Panc1 (cell line): ENCODE results near the gene CHRND. TPM values are rescaled to one million over a fixed set of nuclear protein-coding genes. Genes with fewer than 3 reads are reported as not detected.

ENCODE experiments used
- ATAC-seq: fragments of 200-7000 bp; cut with Tn5 transposase; 2 replicates; pipeline ENCODE4 v1.9.1; 2020; ENCODE audit warnings: mild to moderate bottlenecking, moderate library complexity
- BruUV-seq: library from RNA; stranded (reverse); fragments of 400-500 nt; replicated peaks from 2 replicates; lab custom pipeline; 2021; lab: Mats Ljungman, UMichigan
- CTCF ChIA-PET: fragments of 300-600 bp; sonication (Branson Sonifier 250); formaldehyde crosslinking; loops from one replicate; lab custom pipeline; 2022; ENCODE audit warnings: antibody characterized with exemption; lab: Charles Lee
- POLR2A ChIA-PET: fragments of 300-600 bp; sonication (Branson Sonifier 250); formaldehyde crosslinking; loops from one replicate; lab custom pipeline; 2022; ENCODE audit warnings: antibody characterized with exemption; lab: Charles Lee
- DNase-seq: peaks from one replicate; pipeline ENCODE4 v3.0.0-alpha.2; 2010; ENCODE audit warnings: low read depth, low spot score
- H3K27ac ChIP-seq: 2 replicates; pipeline ENCODE4 v1.5.1; 2011; ENCODE audit warnings: mild to moderate bottlenecking, low read length, inconsistent platforms
- H3K27me3 ChIP-seq: fragments of 200-500 bp; sonication (Bioruptor generic); 2 replicates; pipeline ENCODE4 v1.6.0; 2014; ENCODE audit warnings: low read length, inconsistent platforms; ENCODE audit not compliant: control insufficient read depth, insufficient read depth
- H3K36me3 ChIP-seq: fragments of 200-500 bp; sonication (Bioruptor generic); 2 replicates; pipeline ENCODE4 v1.5.1; 2014; ENCODE audit warnings: inconsistent platforms, mild to moderate bottlenecking, low read length, moderate library complexity; ENCODE audit not compliant: control insufficient read depth, insufficient read depth
- H3K4me1 ChIP-seq: 2 replicates; pipeline ENCODE4 v1.5.1; 2011; ENCODE audit warnings: inconsistent platforms, mild to moderate bottlenecking, low read length, moderate library complexity; ENCODE audit not compliant: control insufficient read depth, insufficient read depth
- H3K4me3 ChIP-seq, 2 experiments: 2 replicates each; pipeline ENCODE4 v1.5.1; 2011 to 2012; ENCODE audit warnings: low read depth in 2 of 2, low read length in 2 of 2, mild to moderate bottlenecking in 2 of 2, inconsistent platforms in 1 of 2, moderate library complexity in 1 of 2
- H3K9me3 ChIP-seq: fragments of 200-500 bp; sonication (Bioruptor generic); 2 replicates; pipeline ENCODE4 v1.5.1; 2014; ENCODE audit warnings: low read depth, mild to moderate bottlenecking, inconsistent platforms, low read length, moderate library complexity; ENCODE audit not compliant: control insufficient read depth, insufficient read depth
- POLR2AphosphoS5 ChIP-seq: IDR thresholded peaks from 2 replicates; pipeline ENCODE4 v1.6.1; 2012; ENCODE audit warnings: mild to moderate bottlenecking, low read depth, low read length, moderate library complexity
- REST ChIP-seq, 2 experiments: IDR thresholded peaks; 2 replicates each; pipeline ENCODE4 v1.6.1; 2011 to 2012; ENCODE audit warnings: low read depth in 2 of 2, control low read depth in 1 of 2, low read length in 1 of 2, mild to moderate bottlenecking in 1 of 2, moderate library complexity in 1 of 2; ENCODE audit not compliant: insufficient read depth in 1 of 2
- SIN3A ChIP-seq: IDR thresholded peaks from 2 replicates; pipeline ENCODE4 v1.6.1; 2012; ENCODE audit warnings: low read depth, mild to moderate bottlenecking, low read length, moderate library complexity, borderline replicate concordance; ENCODE audit not compliant: insufficient read depth
- TCF7L2 ChIP-seq: IDR thresholded peaks from 2 replicates; pipeline ENCODE4 v1.6.1; 2011; ENCODE audit warnings: mild to moderate bottlenecking, low read depth, low read length, inconsistent platforms
- in situ Hi-C: cut with HindIII; loops from 2 replicates; pipeline ENCODE4 v1.10.0; 2016; ENCODE audit warnings: low sequenced_read_pairs, low pct_unique_long_range_greater_than_20kb
- intact Hi-C: fragments of 100-400 bp; cut with micrococcal nuclease; formaldehyde crosslinking; loops from one replicate; pipeline ENCODE4 v1.10.0; 2022; ENCODE audit not compliant: unreplicated experiment
- total RNA-seq: library from RNA; stranded (reverse); gene quantifications from one replicate; pipeline ENCODE4 v1.2.1, GENCODE V29; 2021; ENCODE audit not compliant: unreplicated experiment
- TF ChIP-seq, protein P1 (sequence below): fragments of 450-650 bp; IDR thresholded peaks from 2 replicates; pipeline ENCODE4 v1.5.1; 2017; ENCODE audit warnings: mild to moderate bottlenecking

The CHRND gene
- total RNA-seq, 1 experiment from 2014 or later: not detected

GRCh38 chr2:232577841-232578240, 51.9 kb downstream of the CHRND start:
- BruUV-seq: no TSS peak
- no peak for TF ChIP-seq SIN3A
- no peak for TF ChIP-seq POLR2AphosphoS5
- no peak for TF ChIP-seq TCF7L2
- TF ChIP-seq REST (IDR thresholded peaks at IDR 0.05; ENCODE audit: insufficient read depth in 1 of 2, low read depth in 2 of 2, low read length in 1 of 2): no peak
- TF ChIP-seq, protein P1, sequence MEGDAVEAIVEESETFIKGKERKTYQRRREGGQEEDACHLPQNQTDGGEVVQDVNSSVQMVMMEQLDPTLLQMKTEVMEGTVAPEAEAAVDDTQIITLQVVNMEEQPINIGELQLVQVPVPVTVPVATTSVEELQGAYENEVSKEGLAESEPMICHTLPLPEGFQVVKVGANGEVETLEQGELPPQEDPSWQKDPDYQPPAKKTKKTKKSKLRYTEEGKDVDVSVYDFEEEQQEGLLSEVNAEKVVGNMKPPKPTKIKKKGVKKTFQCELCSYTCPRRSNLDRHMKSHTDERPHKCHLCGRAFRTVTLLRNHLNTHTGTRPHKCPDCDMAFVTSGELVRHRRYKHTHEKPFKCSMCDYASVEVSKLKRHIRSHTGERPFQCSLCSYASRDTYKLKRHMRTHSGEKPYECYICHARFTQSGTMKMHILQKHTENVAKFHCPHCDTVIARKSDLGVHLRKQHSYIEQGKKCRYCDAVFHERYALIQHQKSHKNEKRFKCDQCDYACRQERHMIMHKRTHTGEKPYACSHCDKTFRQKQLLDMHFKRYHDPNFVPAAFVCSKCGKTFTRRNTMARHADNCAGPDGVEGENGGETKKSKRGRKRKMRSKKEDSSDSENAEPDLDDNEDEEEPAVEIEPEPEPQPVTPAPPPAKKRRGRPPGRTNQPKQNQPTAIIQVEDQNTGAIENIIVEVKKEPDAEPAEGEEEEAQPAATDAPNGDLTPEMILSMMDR: no peak
- ChIA-PET POLR2A (no interaction called here), CTCF (no interaction called here)
- Histone ChIP-seq H3K36me3 (peaks cover 4% of the 10 kb centered on the region), H3K4me3 (no peak overlapping the region), H3K4me1 (no peaks in the 10 kb centered on the region), H3K9me3 (no peaks in the 10 kb centered on the region), H3K27ac (no peak overlapping the region), H3K27me3 (no peaks in the 10 kb centered on the region)
- ATAC-seq (no peak), DNase-seq (no peak)
- intact Hi-C loops (no loop called here), in situ Hi-C loops (no loop called here)

GRCh38 chr2:232578626-232579025, 52.7 kb downstream of the CHRND start:
- no peak for TF ChIP-seq TCF7L2
- TF ChIP-seq POLR2AphosphoS5: no peak
- TF ChIP-seq REST (IDR thresholded peaks at IDR 0.05; ENCODE audit: insufficient read depth in 1 of 2, low read depth in 2 of 2, low read length in 1 of 2): no peak
- TF ChIP-seq, protein P1: no peak
- no peak for TF ChIP-seq SIN3A
- in situ Hi-C loops: no loop called here
- Histone ChIP-seq H3K27ac (no peak overlapping the region), H3K4me3 (no peak overlapping the region), H3K4me1 (no peaks in the 10 kb centered on the region), H3K9me3 (no peaks in the 10 kb centered on the region), H3K27me3 (no peaks in the 10 kb centered on the region), H3K36me3 (peaks cover 4% of the 10 kb centered on the region)
- ChIA-PET POLR2A (interaction anchor here (0.6 kb wide), 1 partner anchor 355 kb away, joined by 3 read pairs; no protein-coding TSS in a partner anchor), CTCF (no interaction called here)
- no peak for ATAC-seq
- BruUV-seq: no TSS peak
- no peak for DNase-seq
- intact Hi-C loops: no loop called here
